CD4-positive, alpha-beta T cell treated with Interleukin-6 for 4 hours (primary cell): ENCODE results near the gene GADD45B.
"Not testable (repeated sequence)": the region's sequence is repeated elsewhere in the genome, so short reads cannot be mapped to it uniquely, and the experiment has no call there.

Experiments used
- DNase-seq: peaks from one replicate; pipeline ENCODE4 v3.0.0-alpha.2; 2020; ENCODE audit warnings: mixed read lengths

The GADD45B gene

GRCh38 chr19:2469915-2470200 is 6.1 kb upstream of the GADD45B start:
- DNase-seq: not testable (repeated sequence)

- peak; percentile 87 for DNase-seq
Observed at GRCh38 chr19:2474232-2475017, 1.5 kb upstream of the GADD45B start.

- DNase-seq: peak; percentile 68
Observed at GRCh38 chr19:2475018-2475701, 767 bp upstream of the GADD45B start.

- peak; percentile 79 for DNase-seq
Observed at GRCh38 chr19:2476451-2477140, 669 bp downstream of the GADD45B start.

GRCh38 chr19:2477141-2477710 is 1.3 kb downstream of the GADD45B start:
- DNase-seq: no peak

GRCh38 chr19:2477732-2478191 is 1.8 kb downstream of the GADD45B start:
- DNase-seq: peak; percentile 22

GRCh38 chr19:2478278-2478755 is 2.4 kb downstream of the GADD45B start:
- peak; percentile 70 for DNase-seq

GRCh38 chr19:2478756-2479555 is 3.0 kb downstream of the GADD45B start:
- DNase-seq: peak; percentile 78

GRCh38 chr19:2479556-2480194 is 3.7 kb downstream of the GADD45B start:
- peak; percentile 33 for DNase-seq

- no peak for DNase-seq
Observed at GRCh38 chr19:2481466-2481865, 5.5 kb downstream of the GADD45B start.

- DNase-seq: no peak
Observed at GRCh38 chr19:2482354-2483038, 6.6 kb downstream of the GADD45B start.

GRCh38 chr19:2483084-2483483 is 7.2 kb downstream of the GADD45B start:
- DNase-seq: no peak

GRCh38 chr19:2483484-2484151 is 7.7 kb downstream of the GADD45B start:
- DNase-seq: no peak

GRCh38 chr19:2484178-2484937 is 8.4 kb downstream of the GADD45B start:
- no peak for DNase-seq

GRCh38 chr19:2485428-2485827 is 9.5 kb downstream of the GADD45B start:
- DNase-seq: no peak

- DNase-seq: no peak
Observed at GRCh38 chr19:2487090-2487489, 11.2 kb downstream of the GADD45B start.

- no peak for DNase-seq
Observed at GRCh38 chr19:2487842-2488241, 11.9 kb downstream of the GADD45B start.

GRCh38 chr19:2488405-2488941 is 12.5 kb downstream of the GADD45B start:
- no peak for DNase-seq

GRCh38 chr19:2488942-2489731 is 13.2 kb downstream of the GADD45B start:
- no peak for DNase-seq
